ENCODE results near the gene TMEM233.
"Not testable (repeated sequence)": the region's sequence is repeated elsewhere in the genome, so short reads cannot be mapped to it uniquely, and the experiment has no call there.

Gene TMEM233

GRCh38 chr12:119603767-119604166 is 10.2 kb downstream of the TMEM233 start:
- no peak for TF ChIP-seq CTCF (conservative IDR thresholded peaks at IDR 0.05; ENCODE audit: low read depth, low read length)
- H3K4me3 ChIP-seq (ENCODE audit: low read length) = no peak overlapping the region
- no peak for DNase-seq (ENCODE audit: low read depth)

GRCh38 chr12:119609358-119609757 is 15.8 kb downstream of the TMEM233 start:
- TF ChIP-seq CTCF (conservative IDR thresholded peaks at IDR 0.05; ENCODE audit: low read depth, low read length) = no peak
- no peak overlapping the region for H3K4me3 ChIP-seq (ENCODE audit: low read length)
- DNase-seq (ENCODE audit: low read depth) = no peak

GRCh38 chr12:119613319-119613936 is 19.9 kb downstream of the TMEM233 start:
- TF ChIP-seq CTCF (conservative IDR thresholded peaks at IDR 0.05; ENCODE audit: low read depth, low read length) = no peak
- H3K4me3 ChIP-seq (ENCODE audit: low read length) = no peak overlapping the region
- peak; percentile 98 for DNase-seq (ENCODE audit: low read depth)

GRCh38 chr12:119614705-119615104 is 21.1 kb downstream of the TMEM233 start:
- no peak for TF ChIP-seq CTCF (conservative IDR thresholded peaks at IDR 0.05; ENCODE audit: low read depth, low read length)
- no peak overlapping the region for H3K4me3 ChIP-seq (ENCODE audit: low read length)
- no peak for DNase-seq (ENCODE audit: low read depth)

GRCh38 chr12:119615518-119616475 is 22.2 kb downstream of the TMEM233 start:
- H3K4me3 ChIP-seq (ENCODE audit: low read length) = no peak overlapping the region

GRCh38 chr12:119618328-119618896 is 24.8 kb downstream of the TMEM233 start:
- H3K4me3 ChIP-seq (ENCODE audit: low read length); DNase-seq (ENCODE audit: low read depth): not testable (repeated sequence)

More at GRCh38 chr12:119615518-119616475, 22.2 kb downstream of the TMEM233 start:
- DNase-seq (ENCODE audit: low read depth) = no peak
- no peak for TF ChIP-seq CTCF (conservative IDR thresholded peaks at IDR 0.05; ENCODE audit: low read depth, low read length)

GRCh38 chr12:119620490-119620889 is 26.9 kb downstream of the TMEM233 start:
- no peak for TF ChIP-seq CTCF (conservative IDR thresholded peaks at IDR 0.05; ENCODE audit: low read depth, low read length)
- no peak overlapping the region for H3K4me3 ChIP-seq (ENCODE audit: low read length)
- no peak for DNase-seq (ENCODE audit: low read depth)

Data from retinal pigment epithelial cell (primary cell).